ENCODE data around the gene ATP11B.
A peak's percentile ranks its signal among the peaks of the same experiment; 100 is the strongest.

Gene ATP11B

GRCh38 chr3:182793663-182794454 lies 555 bp downstream of the ATP11B start:
- TF ChIP-seq NFIC (IDR thresholded peaks at IDR 0.05) (no peak), ZBTB7A (IDR thresholded peaks at IDR 0.05; ENCODE audit: low read depth) (peak; percentile 25; the same call in 1 of the 2 replicates), EGR1 (IDR thresholded peaks at IDR 0.05) (peak; percentile 86)

GRCh38 chr3:182794455-182795388 lies 1.4 kb downstream of the ATP11B start:
- TF ChIP-seq FOXM1 (IDR thresholded peaks at IDR 0.05; ENCODE audit: borderline replicate concordance, low read depth), result no peak
- no peak for TF ChIP-seq RAD21 (IDR thresholded peaks at IDR 0.05; ENCODE audit: low read depth)
- no peak for TF ChIP-seq EGR1 (IDR thresholded peaks at IDR 0.05)
- TF ChIP-seq ZBTB7A (IDR thresholded peaks at IDR 0.05; ENCODE audit: low read depth), result no peak
- TF ChIP-seq CEBPB (IDR thresholded peaks at IDR 0.05), result no peak
- TF ChIP-seq, protein P1, sequence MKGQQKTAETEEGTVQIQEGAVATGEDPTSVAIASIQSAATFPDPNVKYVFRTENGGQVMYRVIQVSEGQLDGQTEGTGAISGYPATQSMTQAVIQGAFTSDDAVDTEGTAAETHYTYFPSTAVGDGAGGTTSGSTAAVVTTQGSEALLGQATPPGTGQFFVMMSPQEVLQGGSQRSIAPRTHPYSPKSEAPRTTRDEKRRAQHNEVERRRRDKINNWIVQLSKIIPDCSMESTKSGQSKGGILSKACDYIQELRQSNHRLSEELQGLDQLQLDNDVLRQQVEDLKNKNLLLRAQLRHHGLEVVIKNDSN (IDR thresholded peaks at IDR 0.05), result no peak
- TF ChIP-seq EP300 (IDR thresholded peaks at IDR 0.05; ENCODE audit: borderline replicate concordance), result no peak

DNA sequence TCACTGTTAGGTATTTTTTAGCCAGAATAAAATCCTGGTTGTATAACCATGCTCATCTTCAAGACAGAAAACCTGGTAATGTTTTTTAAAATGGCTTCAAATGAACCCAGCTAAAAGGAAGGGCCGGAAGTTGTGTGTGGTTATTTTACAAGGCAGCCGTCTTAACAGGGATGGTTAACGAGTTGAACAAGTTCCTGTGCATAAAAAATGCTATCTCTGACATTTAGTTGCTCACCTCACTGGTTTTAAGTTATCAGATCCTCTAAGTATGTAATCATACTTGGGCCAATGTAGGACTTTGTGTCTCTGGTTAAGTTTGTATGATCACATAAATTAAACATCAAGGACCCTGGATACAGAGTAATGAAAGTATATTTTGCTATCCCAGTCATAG lies 2.1 kb downstream of the ATP11B start:
- TF ChIP-seq CEBPB (IDR thresholded peaks at IDR 0.05), result no peak
- no peak for TF ChIP-seq YY1 (IDR thresholded peaks at IDR 0.05; ENCODE audit: low read depth)
- TF ChIP-seq TCF12 (IDR thresholded peaks at IDR 0.05; ENCODE audit: low read depth), result no peak
- no peak for TF ChIP-seq ZBTB7A (IDR thresholded peaks at IDR 0.05; ENCODE audit: low read depth)
- TF ChIP-seq TEAD4 (IDR thresholded peaks at IDR 0.05), result no peak

GRCh38 chr3:182796310-182796709 lies 3.0 kb downstream of the ATP11B start:
- no peak for TF ChIP-seq REST (IDR thresholded peaks at IDR 0.05; ENCODE audit: low read depth)
- no peak for TF ChIP-seq ZBTB7A (IDR thresholded peaks at IDR 0.05; ENCODE audit: low read depth)
- TF ChIP-seq EP300 (IDR thresholded peaks at IDR 0.05; ENCODE audit: borderline replicate concordance), result no peak
- TF ChIP-seq NFIC (IDR thresholded peaks at IDR 0.05), result no peak
- no peak for TF ChIP-seq FOXM1 (IDR thresholded peaks at IDR 0.05; ENCODE audit: borderline replicate concordance, low read depth)
- no peak for TF ChIP-seq EGR1 (IDR thresholded peaks at IDR 0.05)
- TF ChIP-seq RAD21 (IDR thresholded peaks at IDR 0.05; ENCODE audit: low read depth), result no peak
- no peak for TF ChIP-seq YY1 (IDR thresholded peaks at IDR 0.05; ENCODE audit: low read depth)

DNA sequence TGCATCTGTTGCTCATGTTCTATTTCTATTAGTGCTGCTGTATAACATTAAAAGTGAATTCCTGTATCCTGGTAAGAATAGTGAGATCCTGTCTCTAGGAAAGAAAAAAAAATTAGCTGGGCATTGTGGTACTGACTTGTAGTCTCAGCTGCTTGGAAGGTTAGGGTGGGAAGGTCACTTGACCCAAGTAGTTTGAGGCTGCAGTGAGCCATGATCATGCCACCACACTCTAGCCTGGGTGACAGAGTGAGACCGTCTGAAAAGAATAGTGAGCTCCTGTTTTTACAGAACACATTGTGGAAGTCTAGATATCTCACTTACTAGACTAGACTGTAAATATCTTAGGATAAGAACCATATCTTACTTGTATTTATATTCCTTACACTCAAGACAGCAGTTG lies 4.6 kb downstream of the ATP11B start:
- TF ChIP-seq TAF1 (IDR thresholded peaks at IDR 0.05; ENCODE audit: low read depth) (no peak), TCF12 (IDR thresholded peaks at IDR 0.05; ENCODE audit: low read depth) (no peak), TEAD4 (IDR thresholded peaks at IDR 0.05) (no peak), ZBTB7A (IDR thresholded peaks at IDR 0.05; ENCODE audit: low read depth) (no peak), FOXM1 (IDR thresholded peaks at IDR 0.05; ENCODE audit: borderline replicate concordance, low read depth) (no peak), CEBPB (IDR thresholded peaks at IDR 0.05) (no peak), MAX (IDR thresholded peaks at IDR 0.05) (no peak), EP300 (IDR thresholded peaks at IDR 0.05; ENCODE audit: borderline replicate concordance) (no peak), CREB1 (IDR thresholded peaks at IDR 0.05; ENCODE audit: low read depth) (no peak), RAD21 (IDR thresholded peaks at IDR 0.05; ENCODE audit: low read depth) (no peak), EGR1 (IDR thresholded peaks at IDR 0.05) (no peak), YY1 (IDR thresholded peaks at IDR 0.05; ENCODE audit: low read depth) (no peak), REST (IDR thresholded peaks at IDR 0.05; ENCODE audit: low read depth) (no peak), NFIC (IDR thresholded peaks at IDR 0.05) (no peak)
- TF ChIP-seq, protein P1 (IDR thresholded peaks at IDR 0.05), result no peak

- TF ChIP-seq CREB1 (IDR thresholded peaks at IDR 0.05; ENCODE audit: low read depth), result no peak
- TF ChIP-seq EGR1 (IDR thresholded peaks at IDR 0.05), result no peak
- TF ChIP-seq ZBTB7A (IDR thresholded peaks at IDR 0.05; ENCODE audit: low read depth), result no peak
- no peak for TF ChIP-seq MAX (IDR thresholded peaks at IDR 0.05)
- no peak for TF ChIP-seq FOXM1 (IDR thresholded peaks at IDR 0.05; ENCODE audit: borderline replicate concordance, low read depth)
- no peak for TF ChIP-seq CEBPB (IDR thresholded peaks at IDR 0.05)
- TF ChIP-seq EP300 (IDR thresholded peaks at IDR 0.05; ENCODE audit: borderline replicate concordance), result no peak
- TF ChIP-seq YY1 (IDR thresholded peaks at IDR 0.05; ENCODE audit: low read depth), result no peak
- TF ChIP-seq TEAD4 (IDR thresholded peaks at IDR 0.05), result no peak
Observed at GRCh38 chr3:182800508-182800907, 7.2 kb downstream of the ATP11B start.
